Eye (tissue), 1 donor: ENCODE data around the gene LRCH1.

Experiments used
- DNase-seq: peaks from one replicate; pipeline ENCODE4 v3.0.0-alpha.2; 2015

Gene LRCH1

DNA sequence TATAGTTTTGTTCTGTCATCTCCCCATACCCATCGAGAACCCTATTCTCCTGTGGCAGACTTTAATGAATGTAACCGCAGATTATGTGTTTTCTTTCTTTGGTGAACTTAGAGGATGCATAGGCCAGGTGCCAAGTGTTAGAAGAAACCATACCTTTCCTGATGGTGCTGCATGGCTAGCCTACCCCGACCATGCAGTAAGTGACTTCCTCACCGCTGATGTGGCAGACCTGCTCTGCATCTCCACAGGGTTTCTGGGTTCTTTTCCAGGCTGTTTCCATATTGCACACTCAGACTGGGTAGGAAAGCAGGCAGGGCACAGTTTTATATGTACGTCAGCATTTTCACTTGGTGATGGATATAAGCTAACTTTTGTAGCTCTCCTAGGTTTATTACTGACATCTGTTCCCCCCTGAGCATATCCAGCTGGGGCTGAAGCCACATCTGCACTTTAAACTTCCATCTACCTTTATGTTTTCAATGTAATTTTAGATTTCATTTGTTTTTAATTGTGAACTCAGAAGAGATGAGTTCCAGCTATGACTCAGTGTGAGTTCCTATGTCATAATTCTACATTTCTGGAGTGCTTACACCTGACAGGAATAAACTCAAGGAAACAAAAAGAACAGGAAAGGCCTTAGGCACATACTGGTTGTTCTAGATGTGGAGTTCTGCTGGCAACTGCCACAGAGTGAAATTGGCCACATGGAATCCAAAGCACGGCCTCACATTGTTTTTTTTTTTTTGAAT is 42.3 kb downstream of the LRCH1 start:
- no peak for DNase-seq

DNA sequence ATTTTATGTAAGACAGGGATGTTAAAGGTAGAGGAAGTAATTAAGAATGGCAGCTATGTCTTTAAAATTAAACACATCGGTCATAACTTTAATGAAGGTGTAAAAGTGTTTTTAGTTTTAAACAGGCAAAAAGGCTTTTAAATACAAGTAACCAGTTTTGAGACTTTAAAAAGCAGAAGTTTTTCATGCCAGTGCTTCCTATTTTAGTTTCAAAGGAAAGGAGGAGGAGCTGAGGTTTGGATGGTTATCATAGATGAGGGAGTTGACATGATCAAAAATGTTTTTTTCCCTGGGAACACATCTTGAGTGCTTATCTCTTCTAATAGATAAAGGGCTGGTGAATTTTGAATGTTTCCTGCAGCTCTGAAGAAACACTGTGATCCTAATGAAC is 42.9 kb downstream of the LRCH1 start:
- DNase-seq: no peak

DNA sequence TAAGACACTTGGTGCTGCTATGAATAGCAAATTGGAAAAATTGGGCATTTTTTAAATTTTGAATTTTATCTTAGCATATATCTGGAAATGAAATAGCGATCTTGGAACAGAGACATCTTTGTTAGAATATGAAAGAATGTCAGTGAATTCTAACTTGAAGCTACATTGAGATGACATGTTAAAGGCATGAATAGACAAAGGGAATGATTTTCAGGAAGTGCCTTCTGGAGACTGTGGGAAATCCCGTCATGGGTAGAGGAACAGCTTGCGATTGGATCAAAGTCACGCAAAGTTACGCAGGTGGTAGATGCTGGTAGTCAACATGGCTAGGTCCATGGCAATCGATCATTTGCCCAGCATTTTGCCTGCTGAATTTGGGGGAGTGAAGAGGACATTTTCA is 43.5 kb downstream of the LRCH1 start:
- no peak for DNase-seq

DNA sequence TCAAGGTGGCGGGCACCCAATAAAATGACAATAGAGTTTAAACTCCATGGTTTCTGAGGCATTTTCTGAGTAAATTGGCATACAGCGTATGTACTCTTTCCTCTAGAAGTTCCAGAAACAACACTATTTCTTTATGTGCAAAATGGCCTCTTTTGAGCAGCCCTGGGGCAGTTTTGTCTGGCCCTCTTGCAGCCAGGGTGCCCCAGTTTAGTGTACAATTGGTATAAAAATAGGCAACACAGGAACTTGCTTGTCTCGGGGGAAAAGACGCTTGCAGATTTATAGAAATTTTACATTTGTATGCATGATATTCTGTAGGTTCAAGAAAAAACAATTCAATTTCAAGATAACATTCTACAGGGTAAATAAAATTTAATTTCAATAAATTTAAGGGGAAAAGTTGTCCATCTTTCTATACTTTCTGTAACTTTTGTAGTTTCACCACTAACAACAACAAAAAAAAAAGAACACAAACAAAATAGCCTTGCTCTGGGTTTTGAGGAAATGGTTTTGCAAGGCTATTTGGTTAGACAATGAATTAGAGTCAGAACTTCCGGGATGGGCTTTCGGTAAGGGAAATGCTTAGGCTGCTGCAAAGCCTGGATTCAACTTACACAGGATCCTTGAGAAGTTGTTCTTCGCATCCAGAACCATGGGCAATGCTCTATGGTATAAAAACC is 45.3 kb downstream of the LRCH1 start:
- no peak for DNase-seq

DNA sequence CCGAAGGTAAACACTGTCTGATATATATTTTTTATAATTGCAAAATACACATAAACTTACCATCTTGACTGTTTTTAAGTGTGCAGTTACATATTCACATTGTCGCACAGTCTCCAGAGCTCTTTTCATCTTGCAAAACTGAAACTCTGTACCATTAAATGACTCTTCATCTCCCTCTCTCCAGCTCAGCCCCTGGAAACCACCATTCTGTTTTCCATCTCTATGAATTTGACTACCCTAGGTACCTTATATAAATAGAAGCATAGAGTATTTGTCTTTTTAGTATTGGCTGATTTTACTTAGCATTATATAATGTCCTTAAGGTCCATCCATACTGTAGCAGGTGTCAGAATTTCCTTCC is 45.8 kb downstream of the LRCH1 start:
- DNase-seq: no peak

DNA sequence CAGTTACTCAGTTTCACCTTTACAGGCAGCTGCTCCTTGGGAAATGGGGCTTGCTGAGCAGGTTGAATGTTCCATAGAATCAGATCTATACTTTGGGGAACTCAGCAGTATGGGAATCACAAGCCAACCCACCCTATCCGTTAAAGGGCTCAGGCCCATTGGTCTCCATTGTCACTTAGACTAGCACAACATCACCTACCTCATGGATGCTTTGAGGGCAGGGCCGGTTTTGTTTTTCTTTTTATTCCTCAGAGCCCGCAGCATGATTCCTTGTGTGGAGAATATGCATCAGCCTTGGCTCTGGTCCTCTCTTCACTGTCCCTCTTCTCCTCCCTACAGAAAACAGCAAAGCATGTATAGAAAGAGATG is 48.0 kb downstream of the LRCH1 start:
- no peak for DNase-seq

- no peak for DNase-seq
Observed at GRCh38 chr13:46602531-46602930, 49.6 kb downstream of the LRCH1 start.

GRCh38 chr13:46603165-46603603 is 50.2 kb downstream of the LRCH1 start:
- no peak for DNase-seq

GRCh38 chr13:46604226-46604990 is 51.4 kb downstream of the LRCH1 start:
- DNase-seq: no peak

DNA sequence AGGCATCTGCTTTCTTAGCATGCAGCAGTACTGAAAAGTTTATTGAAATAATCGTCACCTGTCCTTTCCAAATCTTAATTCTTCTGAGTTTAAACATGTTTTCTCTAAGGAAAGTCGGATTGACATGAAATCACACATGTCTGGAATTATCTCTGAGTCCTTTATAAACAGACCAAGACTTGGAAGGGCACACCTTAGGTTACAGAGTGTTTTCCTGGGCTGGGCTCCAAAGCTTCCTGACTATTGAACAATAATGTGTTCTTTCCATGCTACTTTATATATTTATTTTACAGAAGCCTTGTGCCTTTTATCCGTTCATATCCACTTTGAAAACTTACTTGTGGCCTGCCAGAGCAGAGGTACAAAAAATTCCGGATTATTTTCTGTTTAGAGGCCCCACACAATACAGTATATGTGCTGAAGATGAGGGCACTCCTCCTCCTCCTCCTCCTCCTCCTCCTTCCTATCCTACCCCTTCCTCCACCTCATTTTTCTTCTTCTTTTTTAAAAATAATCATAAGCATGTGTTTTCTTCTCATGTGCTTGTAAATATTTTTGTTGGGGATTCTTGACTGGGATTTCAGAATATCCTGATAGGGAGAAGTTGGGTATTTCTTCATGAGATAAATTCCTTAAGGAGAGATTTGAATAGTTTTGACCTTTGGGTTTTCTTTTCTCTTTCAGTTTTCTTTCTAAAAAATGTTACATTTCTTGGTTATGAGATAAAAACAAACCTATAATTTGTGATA is 52.3 kb downstream of the LRCH1 start:
- no peak for DNase-seq

GRCh38 chr13:46605825-46606554 is 53.0 kb downstream of the LRCH1 start:
- no peak for DNase-seq

DNA sequence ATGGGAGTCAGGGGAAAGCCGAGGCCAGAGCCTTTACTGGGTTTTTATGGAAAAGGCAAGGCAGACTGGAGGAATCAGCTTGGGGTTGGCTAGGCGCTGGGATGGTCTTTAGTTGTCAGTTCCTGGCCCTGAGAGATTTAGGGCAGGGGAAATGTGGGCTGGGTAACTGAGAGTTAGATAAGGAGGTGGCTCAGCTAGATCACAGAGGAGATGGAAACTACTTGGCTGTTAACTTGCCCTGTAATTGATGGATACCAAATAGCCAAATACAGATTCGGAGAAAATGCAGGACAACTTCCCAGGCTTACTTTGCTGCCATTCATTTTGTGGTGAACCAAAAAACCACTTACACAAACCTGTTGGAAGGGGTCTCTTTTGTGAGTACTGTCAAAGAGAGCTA is 54.0 kb downstream of the LRCH1 start:
- no peak for DNase-seq

DNA sequence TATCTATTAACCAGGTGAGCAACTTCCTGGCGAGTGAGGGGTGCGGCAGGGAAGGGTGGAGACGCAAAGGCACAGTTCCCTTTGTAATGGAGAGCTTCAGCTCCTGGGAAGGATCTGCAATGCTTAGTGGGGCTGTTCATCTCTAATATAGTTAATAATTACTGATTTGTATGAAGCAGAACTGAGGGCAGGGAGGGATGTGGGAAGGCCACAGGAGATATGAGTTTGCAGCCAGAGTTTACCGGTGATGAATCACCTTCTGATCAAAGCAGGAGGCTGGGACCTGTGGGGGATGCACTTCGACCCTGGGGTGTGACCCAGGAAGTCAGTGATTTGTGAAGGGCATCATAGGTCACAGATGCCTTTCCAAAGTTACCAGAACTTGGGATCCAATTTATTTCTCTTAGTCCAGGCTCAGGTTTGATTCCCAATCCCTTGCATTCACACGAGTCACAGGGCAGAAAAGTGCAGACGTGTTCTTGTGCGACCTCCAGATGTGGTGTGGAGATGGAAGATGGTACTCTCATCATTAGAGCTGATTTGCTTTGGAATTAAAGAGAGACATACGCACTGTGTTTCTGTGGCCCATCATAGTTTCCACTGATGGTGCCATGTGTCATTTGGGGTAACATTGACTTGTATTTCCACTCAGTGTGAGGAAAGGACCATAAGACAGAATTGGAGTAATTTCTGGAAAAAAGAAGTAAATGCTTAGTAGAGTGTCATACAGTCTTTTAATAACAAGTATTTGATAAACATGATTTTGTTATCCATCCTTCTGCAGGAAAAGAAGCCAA is 55.0 kb downstream of the LRCH1 start:
- no peak for DNase-seq

DNA sequence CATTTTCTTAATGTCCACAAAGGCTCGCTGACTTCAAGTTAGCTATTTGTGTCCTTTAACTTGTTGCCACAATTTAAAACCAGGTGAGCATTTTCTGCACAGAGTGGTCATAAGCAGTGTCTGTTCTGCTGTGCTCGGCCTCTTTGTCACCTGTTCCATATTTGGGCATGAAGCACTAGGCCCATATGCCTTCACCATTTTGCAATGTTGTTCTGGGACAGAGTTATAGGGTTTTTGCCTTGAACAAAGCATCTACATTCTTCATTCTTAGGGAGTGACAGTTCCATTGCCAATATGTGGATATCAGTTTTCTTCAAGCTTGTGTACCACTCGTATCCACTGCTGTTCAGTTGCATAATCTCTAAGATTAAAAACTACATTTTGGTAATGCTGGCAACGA is 56.1 kb downstream of the LRCH1 start:
- DNase-seq: no peak

- DNase-seq: no peak
Observed at GRCh38 chr13:46609726-46610125, 56.8 kb downstream of the LRCH1 start.

DNA sequence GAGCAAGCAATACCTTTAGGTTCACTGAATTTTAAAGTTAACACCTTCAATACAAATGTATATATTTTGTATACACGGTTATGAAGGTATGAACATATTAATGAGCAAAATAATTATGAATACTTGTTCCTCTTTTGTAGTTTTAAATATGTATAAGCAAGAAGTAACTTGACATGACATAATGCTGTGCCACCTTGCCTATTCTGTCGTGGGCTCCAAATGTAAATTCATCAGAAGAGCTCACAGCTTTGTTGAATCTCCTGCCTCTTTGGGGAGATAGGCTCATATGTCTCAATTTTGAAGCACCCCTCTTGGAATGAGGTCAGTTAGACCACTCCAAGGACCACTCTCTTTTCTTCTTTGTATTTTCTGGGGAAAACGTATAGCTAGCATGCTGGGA is 59.3 kb downstream of the LRCH1 start:
- no peak for DNase-seq

- DNase-seq: no peak
Observed at GRCh38 chr13:46613409-46614049, 60.6 kb downstream of the LRCH1 start.

DNA sequence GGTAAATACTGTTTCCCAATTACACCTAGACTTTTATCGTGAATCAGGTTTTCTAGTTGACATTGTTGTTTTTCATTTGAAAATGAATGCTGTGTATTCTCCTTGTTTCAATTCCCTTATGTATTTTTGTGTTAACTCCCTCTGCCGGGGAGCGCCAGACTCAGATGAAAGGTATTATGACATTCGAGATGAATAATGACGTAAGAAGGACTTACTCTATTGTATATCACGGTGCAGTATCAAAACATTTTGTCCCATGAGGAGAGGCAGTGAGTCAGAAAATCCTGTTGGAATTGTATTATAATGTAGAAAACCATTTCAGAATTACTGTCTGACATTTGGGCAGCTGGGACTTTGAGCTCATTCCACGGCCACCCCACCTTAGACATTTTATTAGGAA is 61.6 kb downstream of the LRCH1 start:
- DNase-seq: no peak

DNA sequence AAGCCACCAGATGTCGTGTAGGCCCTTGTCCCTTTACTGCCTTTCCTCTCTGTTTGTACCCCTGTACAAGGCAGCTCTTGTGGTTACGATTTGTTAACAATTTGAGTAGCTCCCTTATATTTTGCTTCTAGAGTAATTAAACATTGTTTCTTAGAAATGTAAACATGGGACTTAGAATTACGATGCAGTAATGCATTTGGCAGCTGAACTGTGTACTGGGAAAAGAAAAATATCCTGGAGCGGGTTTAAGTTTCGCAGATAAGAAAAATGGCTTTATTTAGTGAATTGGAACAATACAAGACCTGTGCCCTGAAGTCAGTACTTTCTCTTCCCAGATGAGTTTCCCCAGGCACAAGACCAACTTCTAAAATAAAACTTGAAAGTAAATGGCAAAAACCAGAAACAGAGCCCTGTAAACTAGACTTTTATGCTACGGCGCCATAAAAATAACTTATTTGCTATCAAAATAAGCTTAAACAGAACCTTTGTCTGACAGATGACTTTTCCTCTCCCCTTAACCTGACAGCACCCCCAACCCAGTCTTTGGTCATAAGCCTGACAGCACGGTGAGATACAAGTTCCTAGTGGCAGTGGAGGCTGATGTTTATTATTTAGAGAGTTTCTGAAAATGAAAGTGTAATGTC is 63.0 kb downstream of the LRCH1 start:
- no peak for DNase-seq

GRCh38 chr13:46617229-46617721 is 64.3 kb downstream of the LRCH1 start:
- DNase-seq: no peak

DNA sequence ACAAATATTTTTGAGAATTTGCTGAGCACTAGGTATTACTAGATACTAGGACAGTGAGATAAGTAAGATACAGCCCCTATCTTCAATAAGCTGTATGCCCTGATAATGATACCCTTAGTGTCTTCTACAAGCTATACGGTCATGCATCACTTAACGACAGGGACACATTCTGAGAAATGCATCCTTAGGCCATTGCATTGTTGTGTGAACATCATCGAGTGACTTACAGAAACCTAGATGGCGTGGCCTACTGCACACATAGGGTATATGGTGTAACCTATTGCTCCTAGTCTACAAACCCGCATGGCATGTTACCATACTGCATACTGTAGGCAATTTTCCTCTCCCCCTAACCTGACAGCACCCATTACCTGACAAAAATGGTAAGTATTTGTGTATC is 64.9 kb downstream of the LRCH1 start:
- no peak for DNase-seq
